Measurements from ENCODE around the gene NPY.

The NPY gene

DNA sequence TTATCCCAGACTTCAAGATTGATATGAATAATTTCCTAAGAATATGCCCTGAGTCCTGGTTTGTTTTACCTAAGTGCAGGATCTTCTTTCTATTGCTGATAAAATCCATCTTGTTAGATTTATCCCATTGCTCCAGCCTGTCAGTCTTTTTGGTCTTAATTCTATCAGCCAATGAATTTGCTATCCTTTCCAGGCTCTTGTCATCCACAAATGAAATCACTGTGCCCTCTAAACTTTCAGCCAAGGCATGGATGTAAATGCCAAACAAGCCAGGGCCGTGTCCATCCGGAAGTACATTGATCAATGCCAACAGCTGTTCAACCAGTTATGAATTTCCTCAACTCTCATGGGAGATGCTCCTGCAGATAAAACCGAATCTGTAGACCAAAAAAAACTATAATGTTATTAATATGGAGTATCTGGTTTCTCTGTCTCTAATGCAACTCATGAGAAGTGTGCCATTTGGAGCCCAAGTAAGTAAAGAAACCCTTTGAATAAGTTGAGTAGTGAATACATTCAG is 40.0 kb downstream of the NPY start:
- Histone ChIP-seq H3K27me3 (ENCODE audit: low read length) (no peaks in the 10 kb centered on the region), H3K27ac (ENCODE audit: low read depth, low read length) (no peak overlapping the region), H4K20me1 (ENCODE audit: low read depth, low read length) (no peaks in the 10 kb centered on the region), H3K9ac (ENCODE audit: low read length) (no peak overlapping the region), H3K4me3 (ENCODE audit: insufficient read depth, low read length, poor library complexity, severe bottlenecking) (no peak overlapping the region), H3K9me2 (replicated peaks; ENCODE audit: insufficient read depth, low read length) (no peaks in the 10 kb centered on the region), H3F3A (ENCODE audit: insufficient read depth) (no peaks in the 10 kb centered on the region), H3K79me2 (ENCODE audit: insufficient read depth, low read length) (no peaks in the 10 kb centered on the region), H3K36me3 (ENCODE audit: low read length) (no peaks in the 10 kb centered on the region), H3K9me3 (ENCODE audit: insufficient read depth, low read length) (no peaks in the 10 kb centered on the region), H3K4me2 (ENCODE audit: low read depth, low read length, poor library complexity, severe bottlenecking) (no peak overlapping the region), H2AFZ (ENCODE audit: low read depth, low read length, severe bottlenecking) (no peak overlapping the region)
- TF ChIP-seq EZH2phosphoT487 (conservative IDR thresholded peaks at IDR 0.05; ENCODE audit: low read length) = no peak
- TF ChIP-seq, protein P1, sequence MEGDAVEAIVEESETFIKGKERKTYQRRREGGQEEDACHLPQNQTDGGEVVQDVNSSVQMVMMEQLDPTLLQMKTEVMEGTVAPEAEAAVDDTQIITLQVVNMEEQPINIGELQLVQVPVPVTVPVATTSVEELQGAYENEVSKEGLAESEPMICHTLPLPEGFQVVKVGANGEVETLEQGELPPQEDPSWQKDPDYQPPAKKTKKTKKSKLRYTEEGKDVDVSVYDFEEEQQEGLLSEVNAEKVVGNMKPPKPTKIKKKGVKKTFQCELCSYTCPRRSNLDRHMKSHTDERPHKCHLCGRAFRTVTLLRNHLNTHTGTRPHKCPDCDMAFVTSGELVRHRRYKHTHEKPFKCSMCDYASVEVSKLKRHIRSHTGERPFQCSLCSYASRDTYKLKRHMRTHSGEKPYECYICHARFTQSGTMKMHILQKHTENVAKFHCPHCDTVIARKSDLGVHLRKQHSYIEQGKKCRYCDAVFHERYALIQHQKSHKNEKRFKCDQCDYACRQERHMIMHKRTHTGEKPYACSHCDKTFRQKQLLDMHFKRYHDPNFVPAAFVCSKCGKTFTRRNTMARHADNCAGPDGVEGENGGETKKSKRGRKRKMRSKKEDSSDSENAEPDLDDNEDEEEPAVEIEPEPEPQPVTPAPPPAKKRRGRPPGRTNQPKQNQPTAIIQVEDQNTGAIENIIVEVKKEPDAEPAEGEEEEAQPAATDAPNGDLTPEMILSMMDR (IDR thresholded peaks at IDR 0.05; ENCODE audit: insufficient read depth, low read length, poor library complexity, severe bottlenecking) = no peak

DNA sequence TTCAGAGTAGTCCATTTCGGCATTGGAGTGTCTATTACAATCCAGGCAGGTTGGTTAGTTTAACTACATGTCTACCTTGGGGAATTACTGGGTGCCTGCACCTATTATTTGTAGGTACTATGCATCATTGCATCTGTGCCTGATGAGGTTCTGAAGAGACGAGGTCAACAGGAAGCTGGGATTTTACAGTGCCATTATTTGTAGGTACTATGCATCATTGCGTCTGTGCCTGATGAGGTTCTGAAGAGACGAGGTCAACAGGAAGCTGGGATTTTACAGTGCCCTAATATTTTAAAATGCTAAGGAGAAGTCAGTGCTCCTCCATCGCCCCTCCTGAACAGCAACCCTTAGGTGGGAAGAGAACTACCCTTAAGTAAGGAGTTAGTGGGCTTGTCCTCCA is 41.7 kb downstream of the NPY start:
- no peaks in the 10 kb centered on the region for H3K9me3 ChIP-seq (ENCODE audit: insufficient read depth, low read length)
- no peaks in the 10 kb centered on the region for H3K36me3 ChIP-seq (ENCODE audit: low read length)
- peak overlapping the region; percentile 0 for H2AFZ ChIP-seq (ENCODE audit: low read depth, low read length, severe bottlenecking)
- no peak overlapping the region for H3K9ac ChIP-seq (ENCODE audit: low read length)
- no peaks in the 10 kb centered on the region for H3F3A ChIP-seq (ENCODE audit: insufficient read depth)
- H4K20me1 ChIP-seq (ENCODE audit: low read depth, low read length) = no peaks in the 10 kb centered on the region
- no peaks in the 10 kb centered on the region for H3K79me2 ChIP-seq (ENCODE audit: insufficient read depth, low read length)
- H3K4me2 ChIP-seq (ENCODE audit: low read depth, low read length, poor library complexity, severe bottlenecking) = peak overlapping the region; percentile 35
- H3K27me3 ChIP-seq (ENCODE audit: low read length) = no peaks in the 10 kb centered on the region
- H3K4me3 ChIP-seq (ENCODE audit: insufficient read depth, low read length, poor library complexity, severe bottlenecking) = no peak overlapping the region
- no peaks in the 10 kb centered on the region for H3K9me2 ChIP-seq (replicated peaks; ENCODE audit: insufficient read depth, low read length)
- TF ChIP-seq, protein P1 (IDR thresholded peaks at IDR 0.05; ENCODE audit: insufficient read depth, low read length, poor library complexity, severe bottlenecking) = no peak
- no peak for TF ChIP-seq EZH2phosphoT487 (conservative IDR thresholded peaks at IDR 0.05; ENCODE audit: low read length)
- H3K27ac ChIP-seq (ENCODE audit: low read depth, low read length) = peak overlapping the region; percentile 9; the same call in 1 of the 2 replicates

DNA sequence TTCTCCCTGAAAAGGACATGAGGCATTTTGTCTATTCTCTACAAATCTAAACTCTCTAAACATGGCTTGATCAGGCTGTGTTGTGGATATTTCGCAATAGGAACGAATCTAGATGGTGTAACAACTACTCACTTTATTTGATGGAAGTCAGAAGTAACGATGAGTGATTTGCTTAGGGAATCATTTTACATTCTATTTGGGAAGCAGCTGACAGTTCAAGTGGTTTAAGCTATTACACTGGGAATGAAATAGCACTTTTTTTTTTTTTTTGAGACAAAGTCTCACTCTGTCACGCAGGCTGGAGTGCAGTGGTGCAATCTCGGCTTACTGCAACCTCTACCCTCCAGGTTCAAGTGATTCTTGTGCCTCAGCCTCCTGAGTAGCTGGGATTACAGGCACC is 44.1 kb downstream of the NPY start:
- Histone ChIP-seq H3F3A (ENCODE audit: insufficient read depth) (no peaks in the 10 kb centered on the region), H3K9me2 (replicated peaks; ENCODE audit: insufficient read depth, low read length) (no peaks in the 10 kb centered on the region), H3K79me2 (ENCODE audit: insufficient read depth, low read length) (no peaks in the 10 kb centered on the region), H3K27ac (ENCODE audit: low read depth, low read length) (no peak overlapping the region), H3K36me3 (ENCODE audit: low read length) (no peaks in the 10 kb centered on the region), H3K9me3 (ENCODE audit: insufficient read depth, low read length) (0 out of 2 replicates have a peak, but pooled peaks cover 6% of the 10 kb centered on the region), H3K4me3 (ENCODE audit: insufficient read depth, low read length, poor library complexity, severe bottlenecking) (no peak overlapping the region), H4K20me1 (ENCODE audit: low read depth, low read length) (no peaks in the 10 kb centered on the region), H2AFZ (ENCODE audit: low read depth, low read length, severe bottlenecking) (no peak overlapping the region), H3K9ac (ENCODE audit: low read length) (no peak overlapping the region), H3K4me2 (ENCODE audit: low read depth, low read length, poor library complexity, severe bottlenecking) (no peak overlapping the region), H3K27me3 (ENCODE audit: low read length) (no peaks in the 10 kb centered on the region)
- TF ChIP-seq EZH2phosphoT487 (conservative IDR thresholded peaks at IDR 0.05; ENCODE audit: low read length) = no peak
- TF ChIP-seq, protein P1 (IDR thresholded peaks at IDR 0.05; ENCODE audit: insufficient read depth, low read length, poor library complexity, severe bottlenecking) = no peak

Measured in SU-DHL-6 (cell line).